Vagina (tissue), 2 donors: ENCODE data around the gene ATP1A4.

Experiments
- POLR2A ChIP-seq, 2 donors: fragments of 450-650 bp; IDR thresholded peaks; one replicate each; pipeline ENCODE4 v1.6.1; 2017; ENCODE audit warnings: antibody characterized with exemption in 2 of 2, mild to moderate bottlenecking in 2 of 2, moderate library complexity in 2 of 2
- POLR2AphosphoS5 ChIP-seq, 2 donors: sonication (generic); formaldehyde crosslinking; IDR thresholded peaks; one replicate each; pipeline ENCODE4 v1.9.0; 2017; ENCODE audit warnings: antibody characterized with exemption in 2 of 2, mild to moderate bottlenecking in 2 of 2, low read depth in 1 of 2; ENCODE audit not compliant: insufficient read depth in 1 of 2
- TF ChIP-seq, protein P1 (sequence below), 3 experiments: fragments of 450-650 bp in 2 of 3; fragments of 200-600 bp in 1 of 3; sonication (generic) in 1 of 3; IDR thresholded peaks; one replicate each; pipeline ENCODE4 v1.5.1; 2017 to 2019; ENCODE audit warnings: antibody characterized with exemption in 3 of 3, mild to moderate bottlenecking in 2 of 3, moderate library complexity in 2 of 3

DNA sequence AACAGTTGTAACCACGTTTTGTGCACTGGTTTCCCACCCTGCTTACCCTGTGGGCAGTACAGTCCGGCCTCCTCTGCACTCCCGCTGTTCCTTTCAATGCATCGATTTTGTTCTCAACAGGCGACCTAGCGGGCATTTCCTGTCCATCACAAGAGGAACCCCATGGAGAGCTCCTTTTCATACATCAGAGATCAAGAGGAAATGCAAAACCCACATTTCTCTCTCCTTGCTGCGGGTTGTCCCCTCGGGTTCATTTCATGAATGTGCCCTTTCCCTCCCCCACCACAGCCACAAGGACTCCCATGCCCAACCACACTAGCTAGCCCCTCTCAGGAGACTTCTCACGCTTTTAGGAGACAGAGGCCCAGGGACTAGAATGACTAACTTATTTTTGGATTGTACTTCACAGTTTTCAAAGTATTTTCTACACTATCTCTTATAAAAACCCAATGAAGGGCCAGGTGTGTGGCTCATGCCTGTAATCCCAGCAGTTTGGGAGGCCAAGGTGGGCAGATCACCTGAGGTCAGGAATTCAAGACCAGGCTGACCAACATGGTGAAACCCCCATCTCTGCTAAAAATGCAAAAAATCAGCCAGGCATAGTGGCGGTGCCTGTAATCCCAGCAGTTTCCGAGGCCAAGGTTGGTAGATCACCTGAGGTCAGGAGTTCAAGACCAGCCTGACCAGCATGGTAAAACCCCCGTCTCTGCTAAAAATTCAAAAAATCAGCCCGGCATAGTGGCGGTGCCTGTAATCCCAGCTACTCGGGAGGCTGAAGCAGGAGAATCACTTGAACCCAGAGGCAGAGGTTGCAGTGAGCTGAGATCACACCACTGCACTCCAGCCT lies 18.4 kb downstream of the ATP1A4 start:
- TF ChIP-seq, protein P1, sequence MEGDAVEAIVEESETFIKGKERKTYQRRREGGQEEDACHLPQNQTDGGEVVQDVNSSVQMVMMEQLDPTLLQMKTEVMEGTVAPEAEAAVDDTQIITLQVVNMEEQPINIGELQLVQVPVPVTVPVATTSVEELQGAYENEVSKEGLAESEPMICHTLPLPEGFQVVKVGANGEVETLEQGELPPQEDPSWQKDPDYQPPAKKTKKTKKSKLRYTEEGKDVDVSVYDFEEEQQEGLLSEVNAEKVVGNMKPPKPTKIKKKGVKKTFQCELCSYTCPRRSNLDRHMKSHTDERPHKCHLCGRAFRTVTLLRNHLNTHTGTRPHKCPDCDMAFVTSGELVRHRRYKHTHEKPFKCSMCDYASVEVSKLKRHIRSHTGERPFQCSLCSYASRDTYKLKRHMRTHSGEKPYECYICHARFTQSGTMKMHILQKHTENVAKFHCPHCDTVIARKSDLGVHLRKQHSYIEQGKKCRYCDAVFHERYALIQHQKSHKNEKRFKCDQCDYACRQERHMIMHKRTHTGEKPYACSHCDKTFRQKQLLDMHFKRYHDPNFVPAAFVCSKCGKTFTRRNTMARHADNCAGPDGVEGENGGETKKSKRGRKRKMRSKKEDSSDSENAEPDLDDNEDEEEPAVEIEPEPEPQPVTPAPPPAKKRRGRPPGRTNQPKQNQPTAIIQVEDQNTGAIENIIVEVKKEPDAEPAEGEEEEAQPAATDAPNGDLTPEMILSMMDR (IDR thresholded peaks at IDR 0.05): no peak
- TF ChIP-seq POLR2A (IDR thresholded peaks at IDR 0.05) (no peak), POLR2AphosphoS5 (IDR thresholded peaks at IDR 0.05; ENCODE audit: insufficient read depth in 1 of 2, low read depth in 1 of 2) (no peak)
